ENCODE data around the gene SAMD14.

The SAMD14 gene

DNA sequence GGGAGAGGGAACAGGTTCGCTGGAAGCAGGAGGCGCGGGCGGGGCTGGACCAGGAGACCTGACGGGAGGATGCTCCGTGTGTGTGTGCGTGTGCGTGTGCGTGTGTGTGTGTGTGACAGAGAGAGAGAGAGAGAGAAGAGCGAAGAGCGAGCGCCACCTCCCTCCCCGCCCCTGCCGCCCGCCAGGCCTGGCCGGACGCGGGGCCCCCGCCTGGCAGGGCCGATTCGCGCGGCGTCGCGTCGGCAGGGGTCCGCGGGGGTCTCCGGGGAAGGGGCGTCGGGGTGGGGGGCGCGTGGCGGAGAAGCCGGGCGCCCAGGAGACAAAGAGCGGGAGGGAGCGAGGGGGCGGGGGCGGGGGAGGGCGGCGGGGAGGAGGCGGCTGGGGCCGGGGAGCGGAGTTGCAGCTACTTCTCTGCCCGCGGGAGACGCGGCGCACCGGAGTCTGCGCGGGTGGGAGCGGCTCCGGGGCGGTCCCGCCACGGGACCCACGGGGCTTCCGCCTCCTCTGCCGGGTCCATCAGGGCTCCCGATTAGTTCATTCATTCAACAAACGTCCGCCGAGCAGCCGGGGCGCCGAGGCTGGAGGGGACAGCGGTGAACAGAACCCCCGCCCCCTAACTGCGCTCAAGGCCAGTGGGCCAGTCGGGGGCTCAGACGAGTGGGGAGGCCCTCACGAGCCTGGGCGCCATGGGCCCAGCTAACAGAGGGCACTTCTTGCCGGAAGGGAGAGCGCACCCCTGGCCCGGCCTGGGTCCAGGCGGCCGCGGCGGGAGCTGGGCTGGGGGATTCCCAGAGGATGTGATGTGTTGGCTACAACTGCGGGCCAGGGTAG is at the start of gene SAMD14:
TSS of gene SAMD14 (minus strand) at position 433 of the 831 bp plus-strand sequence. CDS start 5,201 bp downstream, outside the sequence.
- peak; percentile 58 for ATAC-seq

GRCh38 chr17:50177983-50178834 is 48.2 kb upstream of the SAMD14 start:
- ATAC-seq, result peak; percentile 76
- TF ChIP-seq PATZ1 (CRISPR knock-in tag; IDR thresholded peaks at IDR 0.05; ENCODE audit: borderline replicate concordance) (peak; percentile 88; the same call in 1 of the 2 replicates), TOX (CRISPR knock-in tag; IDR thresholded peaks at IDR 0.05; ENCODE audit: borderline replicate concordance) (no peak), CSRNP3 (CRISPR knock-in tag; IDR thresholded peaks at IDR 0.05) (no peak), SNAI2 (CRISPR knock-in tag; IDR thresholded peaks at IDR 0.05) (no peak; the same call in 1 of the 2 replicates), ZFP3 (CRISPR knock-in tag; IDR thresholded peaks at IDR 0.05) (peak; percentile 30; the same call in 1 of the 2 replicates), TCF4 (CRISPR knock-in tag; IDR thresholded peaks at IDR 0.05; ENCODE audit: borderline replicate concordance) (0 out of 2 replicates have a peak, but pooled peaks have one; percentile 43)
- TF ChIP-seq, protein P1, sequence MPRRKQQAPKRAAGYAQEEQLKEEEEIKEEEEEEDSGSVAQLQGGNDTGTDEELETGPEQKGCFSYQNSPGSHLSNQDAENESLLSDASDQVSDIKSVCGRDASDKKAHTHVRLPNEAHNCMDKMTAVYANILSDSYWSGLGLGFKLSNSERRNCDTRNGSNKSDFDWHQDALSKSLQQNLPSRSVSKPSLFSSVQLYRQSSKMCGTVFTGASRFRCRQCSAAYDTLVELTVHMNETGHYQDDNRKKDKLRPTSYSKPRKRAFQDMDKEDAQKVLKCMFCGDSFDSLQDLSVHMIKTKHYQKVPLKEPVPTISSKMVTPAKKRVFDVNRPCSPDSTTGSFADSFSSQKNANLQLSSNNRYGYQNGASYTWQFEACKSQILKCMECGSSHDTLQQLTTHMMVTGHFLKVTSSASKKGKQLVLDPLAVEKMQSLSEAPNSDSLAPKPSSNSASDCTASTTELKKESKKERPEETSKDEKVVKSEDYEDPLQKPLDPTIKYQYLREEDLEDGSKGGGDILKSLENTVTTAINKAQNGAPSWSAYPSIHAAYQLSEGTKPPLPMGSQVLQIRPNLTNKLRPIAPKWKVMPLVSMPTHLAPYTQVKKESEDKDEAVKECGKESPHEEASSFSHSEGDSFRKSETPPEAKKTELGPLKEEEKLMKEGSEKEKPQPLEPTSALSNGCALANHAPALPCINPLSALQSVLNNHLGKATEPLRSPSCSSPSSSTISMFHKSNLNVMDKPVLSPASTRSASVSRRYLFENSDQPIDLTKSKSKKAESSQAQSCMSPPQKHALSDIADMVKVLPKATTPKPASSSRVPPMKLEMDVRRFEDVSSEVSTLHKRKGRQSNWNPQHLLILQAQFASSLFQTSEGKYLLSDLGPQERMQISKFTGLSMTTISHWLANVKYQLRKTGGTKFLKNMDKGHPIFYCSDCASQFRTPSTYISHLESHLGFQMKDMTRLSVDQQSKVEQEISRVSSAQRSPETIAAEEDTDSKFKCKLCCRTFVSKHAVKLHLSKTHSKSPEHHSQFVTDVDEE (CRISPR knock-in tag; IDR thresholded peaks at IDR 0.05), result peak; percentile 19; the same call in 1 of the 2 replicates

More for the DNA sequence above, at the start of gene SAMD14:
- TF ChIP-seq BACH2 (CRISPR knock-in tag; IDR thresholded peaks at IDR 0.05; ENCODE audit: borderline replicate concordance) (no peak), CSRNP3 (CRISPR knock-in tag; IDR thresholded peaks at IDR 0.05) (no peak), PATZ1 (CRISPR knock-in tag; IDR thresholded peaks at IDR 0.05; ENCODE audit: borderline replicate concordance) (no peak), ZNF8 (CRISPR knock-in tag; IDR thresholded peaks at IDR 0.05) (no peak), ZNF70 (CRISPR knock-in tag; IDR thresholded peaks at IDR 0.05) (no peak), GLIS3 (CRISPR knock-in tag; IDR thresholded peaks at IDR 0.05) (no peak), TOX (CRISPR knock-in tag; IDR thresholded peaks at IDR 0.05; ENCODE audit: borderline replicate concordance) (no peak), CREB5 (CRISPR knock-in tag; IDR thresholded peaks at IDR 0.05; ENCODE audit: low read depth) (no peak), ZNF565 (CRISPR knock-in tag; conservative IDR thresholded peaks at IDR 0.05; ENCODE audit: low read depth) (no peak), ZFP30 (CRISPR knock-in tag; IDR thresholded peaks at IDR 0.05) (no peak), PPARA (CRISPR knock-in tag; IDR thresholded peaks at IDR 0.05; ENCODE audit: borderline replicate concordance) (no peak), OSR1 (CRISPR knock-in tag; IDR thresholded peaks at IDR 0.05) (no peak), TCF4 (CRISPR knock-in tag; IDR thresholded peaks at IDR 0.05; ENCODE audit: borderline replicate concordance) (no peak), CSDC2 (CRISPR knock-in tag; IDR thresholded peaks at IDR 0.05) (no peak)
- TF ChIP-seq, protein P1 (CRISPR knock-in tag; IDR thresholded peaks at IDR 0.05), result no peak
